GM18861 (cell line): ENCODE measurements around the gene RALGAPB.

ENCODE experiments used
- ATAC-seq: cut with Tn5 transposase; IDR thresholded peaks from one replicate; pipeline ENCODE4 v1.9.1; 2021; ENCODE audit not compliant: unreplicated experiment

RALGAPB gene

GRCh38 chr20:38608188-38608587 lies 135.5 kb downstream of the RALGAPB start:
- no peak for ATAC-seq

DNA sequence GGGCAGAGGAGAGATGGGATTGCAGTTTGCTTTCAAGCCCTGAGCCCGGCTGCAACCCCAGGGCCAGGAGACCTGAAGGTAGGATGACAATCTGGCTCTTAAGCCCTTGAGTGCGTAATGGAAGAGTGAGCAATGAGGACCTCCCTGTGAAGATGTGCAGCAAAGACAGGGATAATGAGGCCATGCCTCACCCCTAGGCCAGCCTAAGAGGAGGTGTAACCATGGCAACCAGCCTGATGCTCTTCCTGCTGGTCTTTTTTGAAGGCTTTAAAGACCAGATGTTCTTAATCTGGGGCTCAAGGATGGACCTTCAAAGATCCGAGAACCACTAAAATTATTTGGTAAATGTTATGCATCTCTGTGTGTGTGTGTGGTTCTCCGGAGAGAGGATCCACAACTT lies 137.2 kb downstream of the RALGAPB start:
- ATAC-seq = no peak

DNA sequence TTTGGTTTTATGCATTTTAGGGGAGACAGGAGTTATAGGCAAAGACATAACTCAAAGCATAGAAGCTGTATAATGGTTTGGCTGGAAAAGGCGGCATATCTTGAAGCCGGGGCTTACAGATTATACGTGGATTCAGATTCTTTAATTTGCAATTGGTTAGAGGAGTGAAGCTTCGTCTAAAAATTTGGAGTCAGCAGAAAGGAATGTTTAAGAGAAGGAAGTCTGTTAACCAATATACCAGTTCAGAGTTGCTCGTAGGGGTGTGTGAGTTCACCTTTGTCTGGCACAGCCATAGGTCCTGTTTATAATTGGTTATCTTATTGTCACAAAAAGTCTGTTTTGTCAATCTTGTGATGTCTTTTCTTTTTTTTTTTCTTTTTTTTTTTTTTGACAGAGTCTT lies 137.9 kb downstream of the RALGAPB start:
- no peak for ATAC-seq

GRCh38 chr20:38612751-38613515 lies 140.3 kb downstream of the RALGAPB start:
- ATAC-seq = no peak

DNA sequence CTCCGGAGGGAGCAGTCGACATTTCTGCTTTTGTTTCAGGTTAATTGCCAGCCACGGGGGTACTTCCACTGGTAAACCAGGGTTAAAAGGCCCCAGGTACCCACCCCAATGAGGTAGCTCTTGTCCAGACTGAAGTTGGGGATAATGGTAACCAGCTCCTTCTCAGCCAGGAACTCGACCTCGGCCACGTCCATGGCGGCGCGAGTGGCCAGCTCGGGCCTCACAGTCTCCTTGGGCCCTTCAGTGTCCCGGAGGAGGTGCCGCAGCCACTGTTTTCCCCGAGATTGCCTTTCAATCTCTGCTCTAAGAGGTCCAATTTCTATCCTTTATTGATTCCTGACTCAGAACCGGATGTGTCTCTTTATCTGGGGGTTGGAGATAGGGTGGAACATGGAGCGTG lies 142.6 kb downstream of the RALGAPB start:
- ATAC-seq = no peak

GRCh38 chr20:38616457-38616856 lies 143.8 kb downstream of the RALGAPB start:
- no peak for ATAC-seq

DNA sequence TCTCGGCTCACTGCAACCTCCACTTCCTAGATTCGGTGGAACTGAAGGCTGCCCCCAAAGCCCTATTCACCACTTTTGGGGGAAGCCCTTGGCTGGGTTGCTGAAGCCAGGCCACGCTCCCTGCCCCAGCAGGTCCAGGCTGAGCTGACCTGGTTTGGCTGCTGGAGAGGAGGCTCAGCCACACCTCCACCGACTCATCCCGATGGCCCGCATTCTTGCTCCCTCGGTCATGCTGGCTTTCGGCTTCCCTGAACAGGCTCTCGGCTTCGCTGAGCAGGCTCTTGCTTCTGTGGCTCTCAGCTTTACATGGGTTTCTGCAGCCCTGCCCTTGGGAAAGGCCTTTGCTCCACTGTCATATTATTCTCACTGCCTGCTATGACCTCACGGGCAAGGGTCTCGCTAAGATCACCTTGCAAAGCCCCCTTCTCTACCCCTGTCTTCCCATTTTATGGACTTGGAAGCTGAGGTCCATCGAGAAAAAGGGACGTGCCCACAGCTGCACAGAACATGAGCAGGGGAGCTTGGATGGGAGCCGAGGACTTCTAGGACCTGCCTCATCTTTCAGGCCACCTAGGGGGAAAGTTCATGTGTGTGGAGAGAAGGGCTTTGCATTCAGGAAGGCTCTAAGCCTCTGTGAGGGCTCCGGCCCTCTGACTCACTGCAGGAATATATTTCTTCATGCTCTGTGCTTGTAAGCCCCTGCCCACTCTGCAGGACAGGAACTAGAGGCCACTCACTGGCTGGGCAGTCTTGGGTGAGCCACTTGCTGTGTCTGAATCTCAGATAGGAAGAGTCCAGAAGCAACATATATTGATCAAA lies 144.6 kb downstream of the RALGAPB start:
- no peak for ATAC-seq

GRCh38 chr20:38617830-38618196 lies 145.2 kb downstream of the RALGAPB start:
- ATAC-seq = no peak

DNA sequence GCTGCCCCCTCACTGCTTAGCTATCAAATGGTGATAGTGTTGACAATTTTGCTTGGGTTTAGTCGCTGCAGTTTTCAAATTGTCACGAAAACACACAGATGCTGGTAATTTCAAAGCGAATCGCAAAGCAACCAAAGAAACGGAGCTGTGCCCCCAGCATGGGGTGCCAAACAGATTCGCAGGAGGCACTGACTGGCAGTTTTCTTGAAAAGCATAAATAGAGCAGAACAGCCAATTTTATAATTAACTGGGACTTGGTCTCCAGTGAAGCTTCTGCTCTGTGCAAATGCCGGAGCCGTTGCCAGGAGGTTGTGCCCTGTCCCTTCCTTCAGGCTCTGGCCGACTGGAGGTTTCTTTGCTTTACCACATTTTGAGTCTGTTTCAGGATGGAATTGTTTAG lies 147.8 kb downstream of the RALGAPB start:
- ATAC-seq = no peak

GRCh38 chr20:38623061-38623460 lies 150.4 kb downstream of the RALGAPB start:
- ATAC-seq = no peak

DNA sequence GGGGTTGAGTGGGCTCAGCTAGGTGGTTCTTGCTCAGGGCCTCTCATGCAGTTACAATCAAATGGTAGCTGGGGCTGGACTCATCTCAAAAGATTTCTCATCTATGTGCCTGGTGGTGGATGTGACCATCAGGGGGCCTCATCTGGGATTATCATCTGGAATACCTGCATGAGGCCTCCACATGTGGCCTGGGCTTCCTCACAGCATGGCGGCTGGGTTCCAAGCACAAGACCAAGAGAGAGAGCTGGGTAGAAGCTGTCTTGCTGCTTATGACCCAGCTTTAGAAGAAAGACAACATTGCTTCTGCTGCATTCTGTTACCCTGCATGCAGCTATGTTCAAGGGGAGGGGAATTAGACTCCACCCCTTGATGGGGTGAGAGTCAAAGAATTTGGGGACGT lies 151.4 kb downstream of the RALGAPB start:
- ATAC-seq = no peak

- ATAC-seq = no peak
These were observed 153.3 kb downstream of the RALGAPB start for GRCh38 chr20:38625896-38626295.

DNA sequence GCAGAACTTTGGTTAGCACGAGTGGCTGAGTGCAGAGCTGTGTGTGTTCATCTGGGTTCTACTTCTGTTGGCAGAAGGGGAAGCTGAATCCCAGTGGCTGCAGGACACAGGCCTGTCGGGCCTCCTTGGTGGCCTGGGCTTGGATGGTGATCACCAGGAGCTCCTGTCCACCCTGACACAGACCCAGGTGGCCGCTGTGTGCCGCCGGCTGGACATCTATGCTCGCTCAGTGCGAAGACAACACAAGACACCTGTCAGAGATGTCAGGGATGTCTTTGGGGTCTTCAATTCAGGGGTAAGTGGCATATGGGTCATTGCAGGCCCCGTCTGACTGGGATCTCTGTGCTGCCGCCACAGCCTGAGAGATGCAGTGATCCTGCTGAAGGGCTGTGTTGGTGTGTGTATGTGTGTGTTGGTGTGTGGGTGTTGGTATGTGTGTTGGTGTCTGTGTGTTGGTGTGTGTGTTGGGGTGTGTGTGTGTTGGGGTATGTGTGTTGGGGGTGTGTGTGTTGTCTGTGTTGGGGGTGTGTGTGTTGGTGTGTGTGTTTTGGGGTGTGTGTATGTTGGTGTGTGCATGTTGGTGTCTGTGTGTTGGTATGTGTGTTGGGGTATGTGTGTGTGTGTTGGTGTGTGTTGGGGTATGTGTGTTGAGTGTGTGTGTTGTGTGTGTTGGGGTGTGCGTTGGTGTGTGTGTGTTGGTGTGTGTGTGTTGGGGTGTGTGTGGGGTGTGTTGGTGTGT lies 154.4 kb downstream of the RALGAPB start:
- no peak for ATAC-seq
